DMS 273 (cell line): ENCODE measurements around the gene TPI1.

Experiments used
- DNase-seq: peaks from one replicate; lab custom pipeline; 2025; ENCODE audit not compliant: unreplicated experiment; lab: John Stamatoyannopoulos, UW

The TPI1 gene

DNA sequence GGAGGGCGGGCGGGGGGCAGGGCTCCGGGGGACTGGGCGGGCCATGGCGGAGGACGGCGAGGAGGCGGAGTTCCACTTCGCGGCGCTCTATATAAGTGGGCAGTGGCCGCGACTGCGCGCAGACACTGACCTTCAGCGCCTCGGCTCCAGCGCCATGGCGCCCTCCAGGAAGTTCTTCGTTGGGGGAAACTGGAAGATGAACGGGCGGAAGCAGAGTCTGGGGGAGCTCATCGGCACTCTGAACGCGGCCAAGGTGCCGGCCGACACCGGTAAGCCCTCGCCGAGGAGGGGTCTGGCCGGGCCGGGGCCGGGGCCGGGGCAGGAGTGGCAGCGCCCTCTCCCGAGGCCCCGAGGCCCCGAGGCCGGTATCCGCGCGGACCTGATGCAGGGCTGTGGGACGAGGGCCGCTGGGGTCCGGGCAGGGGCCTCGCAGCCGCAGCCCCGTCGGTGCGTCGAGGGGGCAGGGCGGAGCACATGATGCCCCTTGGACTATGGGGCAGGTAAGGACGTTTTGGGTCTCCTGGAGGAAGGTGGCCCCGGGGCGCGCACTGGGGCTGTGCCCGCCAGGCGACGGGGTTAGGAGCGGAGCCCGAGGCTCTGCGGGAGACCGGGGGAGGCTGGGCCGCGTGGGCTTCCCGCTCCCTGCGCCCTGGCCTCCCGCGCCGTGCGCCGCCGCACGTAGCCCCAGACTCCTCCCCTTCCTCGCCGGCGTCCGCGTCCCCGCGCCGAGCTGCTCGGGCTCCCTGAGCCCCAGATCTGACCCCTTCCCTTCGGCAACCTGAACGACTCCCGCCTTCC is at the start of gene TPI1:
TSS of gene TPI1 (plus strand) at position 119 of the 798 bp plus-strand sequence. CDS start at position 155, 36 bp downstream.
- peak; percentile 78 for DNase-seq

- no peak for DNase-seq
Measured at GRCh38 chr12:6817662-6818157, 49.6 kb upstream of the TPI1 start.

GRCh38 chr12:6818222-6818621 is 49.1 kb upstream of the TPI1 start:
- no peak for DNase-seq

DNA sequence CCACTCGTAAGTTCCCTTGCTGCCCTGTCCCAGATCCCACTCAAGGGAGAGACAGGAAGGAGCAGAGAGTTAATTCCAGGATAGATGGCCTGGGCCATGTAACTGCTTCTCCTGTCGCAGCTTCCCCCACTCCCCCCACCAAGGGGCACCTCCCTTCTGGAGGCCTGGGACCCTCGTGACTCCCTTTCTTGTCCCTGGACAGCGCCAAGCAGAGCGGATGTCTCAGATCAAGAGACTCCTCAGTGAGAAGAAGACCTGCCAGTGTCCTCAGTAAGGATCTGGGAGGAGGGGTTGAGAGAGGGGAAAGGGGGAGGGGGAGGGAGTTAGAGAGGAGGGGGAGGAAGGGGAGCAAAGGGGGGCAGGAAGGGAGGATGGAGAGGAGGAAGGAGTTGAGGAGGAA is 48.7 kb upstream of the TPI1 start:
- DNase-seq, result no peak

DNA sequence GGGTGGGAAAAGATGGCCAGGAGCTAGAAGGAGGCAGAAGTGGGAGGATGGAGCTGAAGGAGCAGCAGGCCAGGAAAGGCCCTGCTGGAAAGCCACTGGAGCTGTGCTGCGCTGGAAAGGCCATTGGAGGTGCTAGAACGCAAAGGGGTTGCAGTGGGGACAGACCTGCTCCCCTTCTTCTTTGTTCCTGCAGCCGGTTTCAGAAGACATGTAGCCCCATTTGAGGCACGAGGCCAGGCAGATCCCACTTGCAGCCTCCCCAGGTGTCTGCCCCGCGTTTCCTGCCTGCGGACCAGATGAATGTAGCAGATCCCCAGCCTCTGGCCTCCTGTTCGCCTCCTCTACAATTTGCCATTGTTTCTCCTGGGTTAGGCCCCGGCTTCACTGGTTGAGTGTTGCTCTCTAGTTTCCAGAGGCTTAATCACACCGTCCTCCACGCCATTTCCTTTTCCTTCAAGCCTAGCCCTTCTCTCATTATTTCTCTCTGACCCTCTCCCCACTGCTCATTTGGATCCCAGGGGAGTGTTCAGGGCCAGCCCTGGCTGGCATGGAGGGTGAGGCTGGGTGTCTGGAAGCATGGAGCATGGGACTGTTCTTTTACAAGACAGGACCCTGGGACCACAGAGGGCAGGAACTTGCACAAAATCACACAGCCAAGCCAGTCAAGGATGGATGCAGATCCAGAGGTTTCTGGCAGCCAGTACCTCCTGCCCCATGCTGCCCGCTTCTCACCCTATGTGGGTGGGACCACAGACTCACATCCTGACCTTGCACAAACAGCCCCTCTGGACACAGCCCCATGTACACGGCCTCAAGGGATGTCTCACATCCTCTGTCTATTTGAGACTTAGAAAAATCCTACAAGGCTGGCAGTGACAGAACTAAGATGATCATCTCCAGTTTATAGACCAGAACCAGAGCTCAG is 48.0 kb upstream of the TPI1 start:
- DNase-seq, result no peak

DNA sequence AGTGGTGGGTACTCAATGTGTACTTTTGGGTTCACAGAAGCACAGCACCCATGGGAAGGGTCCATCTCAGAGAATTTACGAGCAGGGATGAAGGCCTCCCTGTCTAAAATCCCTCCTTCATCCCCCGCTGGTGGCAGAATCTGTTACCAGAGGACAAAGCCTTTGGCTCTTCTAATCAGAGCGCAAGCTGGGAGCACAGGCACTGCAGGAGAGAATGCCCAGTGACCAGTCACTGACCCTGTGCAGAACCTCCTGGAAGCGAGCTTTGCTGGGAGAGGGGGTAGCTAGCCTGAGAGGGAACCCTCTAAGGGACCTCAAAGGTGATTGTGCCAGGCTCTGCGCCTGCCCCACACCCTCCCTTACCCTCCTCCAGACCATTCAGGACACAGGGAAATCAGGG is 47.2 kb upstream of the TPI1 start:
- no peak for DNase-seq

GRCh38 chr12:6821591-6822425 is 45.5 kb upstream of the TPI1 start, which contains the start of gene GPR162:
Gene GPR162 (plus strand): TSS chr12:6821821. CDS start chr12:6823899, 2,078 bp downstream.
- peak; percentile 71 for DNase-seq

DNA sequence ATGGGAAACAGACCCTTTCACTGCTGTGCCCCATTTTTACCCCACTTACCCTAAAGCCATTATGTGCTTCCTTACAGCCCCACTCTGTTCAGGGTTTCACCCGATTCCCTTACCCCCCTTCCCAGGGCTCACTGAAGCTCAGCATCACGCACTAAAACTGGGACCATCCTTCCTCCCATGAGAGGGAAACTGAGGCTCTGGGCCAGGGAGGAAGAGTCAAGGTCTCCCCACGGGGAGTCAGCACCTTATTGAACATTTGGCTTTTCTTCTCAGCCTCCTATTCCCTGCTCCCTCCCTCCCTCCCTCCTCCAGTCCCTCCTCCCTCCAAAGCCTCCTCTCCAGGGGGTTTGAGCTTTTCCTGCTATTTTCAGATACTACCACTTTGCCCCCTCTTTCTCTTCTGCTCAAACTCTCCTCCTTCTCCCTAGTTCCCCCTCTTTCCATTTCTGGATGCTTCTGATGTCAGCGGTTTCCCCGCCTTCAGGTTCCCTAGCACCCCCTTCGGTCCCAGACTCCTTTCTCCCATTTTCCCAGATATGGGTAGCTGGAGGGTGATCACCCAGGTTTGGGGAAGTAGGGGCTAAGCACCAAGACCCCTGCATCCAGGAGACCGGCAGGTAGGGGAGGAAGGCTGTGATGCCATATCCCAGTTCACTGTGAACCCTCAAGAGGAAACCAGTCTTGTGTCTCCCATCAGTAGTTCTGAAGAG is 44.8 kb upstream of the TPI1 start:
- DNase-seq, result no peak

GRCh38 chr12:6823182-6824084 is 43.9 kb upstream of the TPI1 start:
- no peak for DNase-seq

- DNase-seq, result no peak
Measured at GRCh38 chr12:6824085-6824775, 43.1 kb upstream of the TPI1 start.

- DNase-seq, result peak; percentile 50
Measured at GRCh38 chr12:6824901-6825381, 42.4 kb upstream of the TPI1 start.

DNA sequence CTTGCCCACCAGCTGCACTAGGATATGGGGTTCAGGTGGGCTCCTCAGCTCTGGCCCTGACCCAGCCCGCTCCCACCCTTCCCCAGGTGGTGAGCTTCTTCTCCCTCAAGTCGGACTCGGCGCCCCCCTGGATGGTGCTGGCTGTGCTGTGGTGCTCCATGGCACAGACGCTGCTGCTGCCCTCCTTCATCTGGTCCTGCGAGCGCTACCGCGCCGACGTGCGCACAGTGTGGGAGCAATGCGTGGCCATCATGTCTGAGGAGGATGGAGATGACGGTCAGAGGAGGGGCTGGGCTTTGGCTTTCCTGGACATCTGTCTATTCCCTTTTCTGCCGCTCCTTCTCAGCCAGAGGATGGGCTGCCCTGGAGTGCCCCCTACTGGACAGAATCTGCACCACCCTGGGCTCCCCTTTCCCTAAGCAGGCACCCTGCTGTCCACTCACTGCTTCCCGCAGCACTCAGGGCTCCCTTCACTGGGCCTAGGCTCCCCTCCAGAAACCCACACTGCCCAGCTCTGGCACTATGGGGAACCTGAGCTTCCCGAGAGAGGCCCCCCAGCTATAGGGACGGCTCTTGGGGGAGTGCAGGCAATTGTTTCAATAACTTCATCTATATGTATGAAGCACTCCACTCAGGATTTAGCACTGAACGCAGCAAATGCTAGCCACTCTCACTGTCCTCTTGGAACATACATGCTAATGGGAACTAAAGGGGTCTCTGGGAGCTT is 41.8 kb upstream of the TPI1 start:
- DNase-seq, result peak; percentile 87

DNA sequence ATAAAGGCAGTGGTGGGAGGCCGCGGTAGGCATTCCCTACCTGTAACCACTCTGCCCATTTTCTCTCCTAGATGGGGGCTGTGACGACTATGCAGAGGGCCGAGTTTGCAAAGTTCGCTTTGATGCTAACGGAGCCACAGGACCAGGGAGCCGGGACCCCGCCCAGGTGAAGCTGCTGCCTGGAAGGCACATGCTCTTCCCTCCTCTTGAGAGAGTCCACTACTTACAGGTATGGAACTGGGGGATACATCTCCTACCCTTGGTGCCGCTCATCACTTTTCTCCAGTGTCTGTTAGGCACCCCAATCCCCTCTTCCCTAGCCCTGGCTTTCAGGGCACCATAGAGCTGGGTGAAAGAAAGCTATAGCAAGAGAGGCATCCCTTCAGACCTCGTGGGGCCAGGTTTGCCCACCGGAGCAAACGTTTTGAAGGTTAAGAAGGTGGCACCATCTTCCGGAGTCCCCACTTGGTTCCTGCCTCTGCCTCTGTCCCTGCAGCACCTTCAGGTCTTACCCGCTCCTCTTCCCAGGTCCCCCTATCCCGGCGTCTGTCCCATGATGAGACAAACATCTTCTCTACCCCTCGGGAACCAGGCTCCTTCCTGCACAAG is 41.1 kb upstream of the TPI1 start:
- no peak for DNase-seq

DNA sequence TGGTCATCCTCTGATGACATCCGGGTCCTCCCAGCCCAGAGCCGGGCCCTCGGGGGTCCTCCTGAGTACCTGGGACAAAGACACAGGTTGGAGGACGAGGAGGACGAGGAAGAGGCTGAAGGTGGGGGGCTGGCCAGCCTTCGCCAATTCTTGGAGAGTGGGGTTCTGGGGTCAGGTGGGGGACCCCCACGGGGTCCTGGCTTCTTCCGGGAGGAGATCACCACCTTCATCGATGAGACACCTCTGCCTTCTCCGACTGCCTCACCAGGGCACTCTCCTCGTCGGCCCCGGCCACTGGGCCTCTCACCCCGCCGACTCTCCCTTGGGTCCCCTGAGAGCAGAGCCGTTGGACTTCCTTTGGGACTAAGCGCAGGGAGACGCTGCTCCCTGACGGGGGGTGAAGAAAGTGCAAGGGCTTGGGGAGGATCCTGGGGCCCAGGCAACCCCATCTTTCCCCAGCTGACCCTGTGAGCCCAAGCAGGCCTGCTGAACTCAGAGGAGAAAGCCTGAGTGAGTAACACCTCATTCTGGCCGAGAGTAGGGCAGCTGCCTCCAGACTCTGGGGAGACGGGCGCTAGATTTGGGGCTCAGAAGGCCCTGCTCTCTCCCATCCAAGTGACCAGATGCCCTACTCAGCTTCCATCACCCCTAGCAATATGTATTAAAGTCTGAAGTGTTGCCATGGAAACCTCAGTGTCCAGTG is 40.4 kb upstream of the TPI1 start:
- DNase-seq, result no peak

GRCh38 chr12:6827437-6827911 is 39.9 kb upstream of the TPI1 start:
- DNase-seq, result peak; percentile 88

DNA sequence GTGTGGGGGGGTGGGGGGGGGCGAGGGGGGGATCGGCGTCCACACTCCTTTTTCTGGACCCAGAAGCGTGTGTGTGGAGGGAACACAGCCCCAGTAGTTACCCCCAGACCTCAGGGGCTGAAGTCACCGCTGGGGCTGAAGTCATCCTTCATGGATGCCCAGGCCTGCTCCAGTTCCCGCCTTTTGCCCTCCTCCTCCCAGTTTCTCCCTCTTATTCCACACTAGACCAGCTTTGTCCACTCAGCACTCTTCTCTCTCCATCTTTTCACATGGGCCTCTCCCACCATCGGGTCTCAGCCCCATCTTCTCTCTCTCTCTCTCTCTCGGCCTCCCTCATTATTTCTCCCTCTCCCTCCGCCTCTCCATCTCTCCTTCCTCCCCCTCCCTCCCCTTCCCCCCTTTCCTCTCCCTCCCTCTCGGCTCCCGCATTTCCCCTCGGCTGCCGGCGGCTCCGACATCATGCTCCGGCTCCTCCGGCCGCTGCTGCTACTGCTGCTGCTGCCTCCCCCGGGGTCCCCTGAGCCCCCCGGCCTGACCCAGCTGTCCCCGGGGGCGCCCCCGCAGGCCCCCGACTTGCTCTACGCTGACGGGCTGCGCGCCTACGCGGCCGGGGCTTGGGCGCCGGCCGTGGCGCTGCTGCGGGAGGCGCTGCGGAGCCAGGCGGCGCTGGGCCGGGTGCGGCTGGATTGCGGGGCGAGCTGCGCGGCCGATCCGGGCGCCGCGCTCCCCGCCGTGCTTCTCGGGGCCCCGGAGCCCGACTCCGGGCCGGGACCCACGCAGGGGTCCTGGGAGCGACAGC is 39.1 kb upstream of the TPI1 start, which contains the start of gene P3H3:
TSS of gene P3H3 (plus strand) at position 426 of the 799 bp plus-strand sequence. CDS start at position 460, 34 bp downstream.
- peak; percentile 71 for DNase-seq
